Neuronal stem cell (in vitro differentiated cells): ENCODE data around the gene LGR6.

Experiments used
- DNase-seq: peaks from one replicate; pipeline ENCODE4 v3.0.0-alpha.2; 2013; ENCODE audit warnings: low spot score
- H2AFZ ChIP-seq: one replicate; pipeline ENCODE4 v1.6.1; 2013; ENCODE audit warnings: mild to moderate bottlenecking, low read length, inconsistent platforms
- H2AK5ac ChIP-seq: 2 replicates; pipeline ENCODE4 v1.6.1; 2013; ENCODE audit warnings: low read depth, mild to moderate bottlenecking, inconsistent platforms, low read length, moderate library complexity, mixed read lengths
- H2BK120ac ChIP-seq: 2 replicates; pipeline ENCODE4 v1.6.1; 2013; ENCODE audit warnings: low read depth, mild to moderate bottlenecking, inconsistent platforms, low read length, moderate library complexity, mixed read lengths
- H2BK12ac ChIP-seq: one replicate; pipeline ENCODE4 v1.6.1; 2013; ENCODE audit warnings: low read length, inconsistent platforms
- H2BK15ac ChIP-seq: 2 replicates; pipeline ENCODE4 v1.6.1; 2013; ENCODE audit warnings: mild to moderate bottlenecking, low read length, inconsistent platforms, mixed read lengths
- H2BK5ac ChIP-seq: one replicate; pipeline ENCODE4 v1.6.1; 2013; ENCODE audit warnings: inconsistent platforms, mild to moderate bottlenecking, low read length, moderate library complexity
- H3K14ac ChIP-seq: one replicate; pipeline ENCODE4 v1.6.1; 2013; ENCODE audit warnings: low read length, inconsistent platforms
- H3K18ac ChIP-seq: 2 replicates; pipeline ENCODE4 v1.6.1; 2013; ENCODE audit warnings: low read length, inconsistent platforms
- H3K23ac ChIP-seq: 2 replicates; pipeline ENCODE4 v1.6.1; 2013; ENCODE audit warnings: low read depth, mild to moderate bottlenecking, mixed read lengths, low read length, inconsistent platforms; ENCODE audit not compliant: poor library complexity
- H3K27ac ChIP-seq: replicated peaks from 3 replicates; pipeline ENCODE4 v1.5.1; 2013; ENCODE audit warnings: low read length, inconsistent platforms
- H3K27me3 ChIP-seq, 3 experiments: 2 replicates each; pipeline ENCODE4 v1.6.1; 2013; ENCODE audit warnings: low read length in 3 of 3, mild to moderate bottlenecking in 2 of 3, inconsistent platforms in 1 of 3, low read depth in 1 of 3, mixed read lengths in 1 of 3, moderate library complexity in 1 of 3; ENCODE audit not compliant: control insufficient read depth in 3 of 3, insufficient read depth in 3 of 3
- H3K36me3 ChIP-seq, 2 donors: replicated peaks in 1 of 2; 2 replicates each; pipeline ENCODE4 v1.6.1; 2013; ENCODE audit warnings: low read length in 2 of 2; ENCODE audit not compliant: control insufficient read depth in 2 of 2, insufficient read depth in 2 of 2
- H3K4ac ChIP-seq: 2 replicates; pipeline ENCODE4 v1.6.1; 2013; ENCODE audit warnings: inconsistent platforms, mild to moderate bottlenecking, low read length, moderate library complexity
- H3K4me1 ChIP-seq, 2 donors: 1 replicate in 1 of 2; 2 replicates in 1 of 2; pipeline ENCODE4 v1.6.1; 2013; ENCODE audit warnings: low read length in 2 of 2, low read depth in 1 of 2; ENCODE audit not compliant: control insufficient read depth in 2 of 2, insufficient read depth in 1 of 2
- H3K4me2 ChIP-seq: one replicate; pipeline ENCODE4 v1.6.1; 2013; ENCODE audit warnings: mild to moderate bottlenecking, low read length, inconsistent platforms; ENCODE audit not compliant: insufficient read depth, poor library complexity, severe bottlenecking
- H3K4me3 ChIP-seq, 2 donors: 2 replicates each; pipeline ENCODE4 v1.5.1; 2013; ENCODE audit warnings: low read length in 2 of 2, mild to moderate bottlenecking in 2 of 2, inconsistent platforms in 1 of 2, moderate library complexity in 1 of 2
- H3K79me1 ChIP-seq: one replicate; pipeline ENCODE4 v1.6.1; 2013; ENCODE audit warnings: low read depth, mild to moderate bottlenecking, inconsistent platforms, low read length, moderate library complexity
- H3K9ac ChIP-seq: one replicate; pipeline ENCODE4 v1.6.1; 2013; ENCODE audit warnings: mild to moderate bottlenecking, low read depth, low read length, inconsistent platforms; ENCODE audit not compliant: poor library complexity
- H3K9me3 ChIP-seq, 2 donors: replicated peaks in 1 of 2; 2 replicates each; pipeline versions ENCODE3 to v1.6.1; 2013; ENCODE audit warnings: low read length in 2 of 2, mild to moderate bottlenecking in 2 of 2, inconsistent platforms in 1 of 2, low read depth in 1 of 2, mixed read lengths in 1 of 2, moderate library complexity in 1 of 2; ENCODE audit not compliant: control insufficient read depth in 2 of 2, insufficient read depth in 1 of 2
- H4K8ac ChIP-seq: one replicate; pipeline ENCODE4 v1.6.1; 2013; ENCODE audit warnings: low read depth, mild to moderate bottlenecking, inconsistent platforms, low read length, moderate library complexity
- H4K91ac ChIP-seq: one replicate; pipeline ENCODE4 v1.6.1; 2013; ENCODE audit warnings: low read length, low read depth, mild to moderate bottlenecking, inconsistent platforms; ENCODE audit not compliant: poor library complexity
- WGBS, 2 donors: extraction: QIAGEN DNeasy Blood & Tissue Kit; methylation state at CpG; one replicate each; pipeline ENCODE4 v1.1.7; 2013; ENCODE audit warnings: missing lambda C conversion rate in 2 of 2, mixed read lengths in 1 of 2; ENCODE audit not compliant: insufficient read length in 2 of 2, insufficient replicate concordance in 1 of 2; ENCODE audit errors: extremely low coverage in 2 of 2; 5-methylcytosine and 5-hydroxymethylcytosine counted together

LGR6 gene

GRCh38 chr1:202324646-202325045, 131.0 kb downstream of the LGR6 start:
- H2BK120ac ChIP-seq = no peak overlapping the region
- peaks cover 7 to 9% of the 10 kb centered on the region in 2 donors for H3K36me3 ChIP-seq
- no peak overlapping the region for H3K4me3 ChIP-seq
- H3K27me3 ChIP-seq = peaks cover 0 to 34% (median 0%) of the 10 kb centered on the region in 3 experiments
- H3K9ac ChIP-seq = no peak overlapping the region
- no peak overlapping the region for H3K4ac ChIP-seq
- no peak overlapping the region for H2BK15ac ChIP-seq
- H2BK12ac ChIP-seq = no peak overlapping the region
- no peak for DNase-seq
- H3K27ac ChIP-seq = no peak overlapping the region
- no peak overlapping the region for H4K91ac ChIP-seq
- H3K23ac ChIP-seq = no peak overlapping the region
- no peak overlapping the region for H3K18ac ChIP-seq
- no peak overlapping the region for H3K14ac ChIP-seq
- no CpG with 5 or more reads among the region's 2 CpGs for WGBS, 2 donors
- no peak overlapping the region for H2AFZ ChIP-seq
- H4K8ac ChIP-seq = no peak overlapping the region
- no peak overlapping the region for H2BK5ac ChIP-seq
- H3K9me3 ChIP-seq = no peaks in the 10 kb centered on the region
- H3K4me2 ChIP-seq = no peak overlapping the region
- H2AK5ac ChIP-seq = no peak overlapping the region
- H3K79me1 ChIP-seq = no peaks in the 10 kb centered on the region
- peaks cover 0 to 2% of the 10 kb centered on the region in 2 donors for H3K4me1 ChIP-seq

- H2BK12ac ChIP-seq = no peak overlapping the region
- no peaks in the 10 kb centered on the region for H3K4me1 ChIP-seq
- no peaks in the 10 kb centered on the region for H3K79me1 ChIP-seq
- H3K4ac ChIP-seq = no peak overlapping the region
- no peak overlapping the region for H2BK120ac ChIP-seq
- H3K9ac ChIP-seq = no peak overlapping the region
- no peaks in the 10 kb centered on the region for H3K9me3 ChIP-seq
- H3K23ac ChIP-seq = no peak overlapping the region
- H3K4me2 ChIP-seq = no peak overlapping the region
- H4K8ac ChIP-seq = no peak overlapping the region
- peaks cover 30 to 58% of the 10 kb centered on the region in 2 donors for H3K36me3 ChIP-seq
- H2AK5ac ChIP-seq = no peak overlapping the region
- no peak overlapping the region for H4K91ac ChIP-seq
- no peak overlapping the region for H2AFZ ChIP-seq
- H2BK15ac ChIP-seq = no peak overlapping the region
- H3K14ac ChIP-seq = no peak overlapping the region
- no peaks in the 10 kb centered on the region for H3K27me3 ChIP-seq
- H3K4me3 ChIP-seq = no peak overlapping the region
- no peak for DNase-seq
- H3K27ac ChIP-seq = no peak overlapping the region
- no peak overlapping the region for H2BK5ac ChIP-seq
- no peak overlapping the region for H3K18ac ChIP-seq
These were observed 136.3 kb downstream of the LGR6 start for GRCh38 chr1:202329891-202330290.

- H3K9me3 ChIP-seq = no peaks in the 10 kb centered on the region
- H2AK5ac ChIP-seq = no peak overlapping the region
- H3K14ac ChIP-seq = no peak overlapping the region
- no peak overlapping the region for H2BK120ac ChIP-seq
- H2BK15ac ChIP-seq = no peak overlapping the region
- no peak overlapping the region for H2BK5ac ChIP-seq
- H4K91ac ChIP-seq = no peak overlapping the region
- H3K4me1 ChIP-seq = no peaks in the 10 kb centered on the region
- no peak overlapping the region for H3K27ac ChIP-seq
- peaks cover 31 to 92% of the 10 kb centered on the region in 2 donors for H3K36me3 ChIP-seq
- no peak overlapping the region for H3K4ac ChIP-seq
- no peak overlapping the region for H3K4me3 ChIP-seq
- H4K8ac ChIP-seq = no peak overlapping the region
- no peak overlapping the region for H3K23ac ChIP-seq
- peaks cover 1% of the 10 kb centered on the region for H3K79me1 ChIP-seq
- WGBS, 2 donors = no CpG with 5 or more reads among the region's 4 CpGs
- no peak overlapping the region for H3K18ac ChIP-seq
- H2AFZ ChIP-seq = no peak overlapping the region
- no peak overlapping the region for H3K9ac ChIP-seq
- H3K4me2 ChIP-seq = no peak overlapping the region
- H2BK12ac ChIP-seq = no peak overlapping the region
- H3K27me3 ChIP-seq = no peaks in the 10 kb centered on the region
- DNase-seq = no peak
These were observed 140.3 kb downstream of the LGR6 start for GRCh38 chr1:202333861-202334260.

GRCh38 chr1:202343652-202344349, 150.2 kb downstream of the LGR6 start:
- Histone ChIP-seq H3K36me3 (peaks cover 0 to 17% of the 10 kb centered on the region in 2 donors), H3K18ac (no peak overlapping the region), H3K4ac (no peak overlapping the region), H2BK12ac (no peak overlapping the region), H3K79me1 (no peaks in the 10 kb centered on the region), H3K4me1 (peaks cover 0 to 2% of the 10 kb centered on the region in 2 donors), H4K8ac (no peak overlapping the region), H2BK5ac (no peak overlapping the region), H3K23ac (no peak overlapping the region), H3K9ac (no peak overlapping the region), H2BK15ac (no peak overlapping the region), H4K91ac (no peak overlapping the region), H2AFZ (peak overlapping the region; percentile 88), H2AK5ac (no peak overlapping the region), H2BK120ac (no peak overlapping the region), H3K9me3 (no peaks in the 10 kb centered on the region), H3K27ac (no peak overlapping the region), H3K4me2 (no peak overlapping the region), H3K27me3 (no peaks in the 10 kb centered on the region), H3K4me3 (no peak overlapping the region), H3K14ac (no peak overlapping the region)
- no CpG with 5 or more reads among the region's 4 CpGs for WGBS, 2 donors
- peak; percentile 26 for DNase-seq
